Stimulated activated CD8-positive, alpha-beta memory T cell treated with anti-CD3 and anti-CD28 coated beads, Interleukin-7, amount 100 ng/mL, for 24 hours (primary cell): Measurements from ENCODE around the gene MRPS7.

Experiments
- DNase-seq: peaks from one replicate; pipeline ENCODE4 v3.0.0-alpha.2; 2020; ENCODE audit warnings: low read depth

The MRPS7 gene

GRCh38 chr17:75261336-75262111, at the start of gene MRPS7, which contains the start of gene GGA3:
TSS of gene MRPS7 (plus strand) at chr17:75261879. CDS start at chr17:75261901, 22 bp downstream.
TSS of gene GGA3 (minus strand) at chr17:75261606. CDS start at chr17:75261587, 19 bp downstream.
- peak; percentile 87 for DNase-seq

- no peak for DNase-seq
Measured at GRCh38 chr17:75218131-75218530, 43.5 kb upstream of the MRPS7 start.

GRCh38 chr17:75219815-75220214, 41.9 kb upstream of the MRPS7 start:
- no peak for DNase-seq

GRCh38 chr17:75225016-75225415, 36.7 kb upstream of the MRPS7 start:
- DNase-seq = no peak

- no peak for DNase-seq
Measured at GRCh38 chr17:75227729-75228128, 34.0 kb upstream of the MRPS7 start.

GRCh38 chr17:75228305-75228704, 33.4 kb upstream of the MRPS7 start:
- DNase-seq = no peak

GRCh38 chr17:75228847-75229246, 32.8 kb upstream of the MRPS7 start:
- no peak for DNase-seq

- DNase-seq = no peak
Measured at GRCh38 chr17:75231071-75231470, 30.6 kb upstream of the MRPS7 start.

- DNase-seq = no peak
Measured at GRCh38 chr17:75231741-75232464, 29.8 kb upstream of the MRPS7 start.

GRCh38 chr17:75232786-75233185, 28.9 kb upstream of the MRPS7 start:
- DNase-seq = no peak

- no peak for DNase-seq
Measured at GRCh38 chr17:75237100-75238014, 24.3 kb upstream of the MRPS7 start.

GRCh38 chr17:75238020-75238580, 23.6 kb upstream of the MRPS7 start:
- no peak for DNase-seq

GRCh38 chr17:75238684-75239191, 22.9 kb upstream of the MRPS7 start:
- no peak for DNase-seq

GRCh38 chr17:75239214-75239613, 22.5 kb upstream of the MRPS7 start:
- DNase-seq = no peak

GRCh38 chr17:75239778-75240393, 21.8 kb upstream of the MRPS7 start:
- DNase-seq = no peak

- no peak for DNase-seq
Measured at GRCh38 chr17:75240394-75241142, 21.1 kb upstream of the MRPS7 start.

GRCh38 chr17:75241143-75241430, 20.6 kb upstream of the MRPS7 start:
- no peak for DNase-seq

- DNase-seq = no peak
Measured at GRCh38 chr17:75241502-75241901, 20.2 kb upstream of the MRPS7 start.

- DNase-seq = no peak
Measured at GRCh38 chr17:75241996-75242460, 19.7 kb upstream of the MRPS7 start.

GRCh38 chr17:75242461-75243042, 19.1 kb upstream of the MRPS7 start:
- DNase-seq = no peak
